Small intestine (tissue), 7 donors: ENCODE results near the gene OXA1L. TPM values are rescaled to one million over a fixed set of nuclear protein-coding genes. Genes with fewer than 3 reads are reported as not detected.
"Not testable (repeated sequence)": the region's sequence is repeated elsewhere in the genome, so short reads cannot be mapped to it uniquely, and the experiment has no call there.

Experiments used
- DNase-seq, 2 donors: peaks; one replicate each; pipeline versions ENCODE4 v3.0.0 to v3.0.0-alpha.2; 2013
- FAIRE-seq: peaks from 2 replicates; lab custom pipeline; 2012; peaks lifted over from hg19 to GRCh38; lab: Jason Lieb, UNC
- H3K27ac ChIP-seq, 3 donors: one replicate each; pipeline ENCODE4 v1.5.1; 2013; ENCODE audit warnings: low read length in 2 of 3, mild to moderate bottlenecking in 2 of 3, control low read depth in 1 of 3, inconsistent platforms in 1 of 3, low read depth in 1 of 3, moderate library complexity in 1 of 3
- H3K27me3 ChIP-seq, 3 donors: one replicate each; pipeline ENCODE4 v1.6.1; 2013; ENCODE audit warnings: low read length in 3 of 3, inconsistent platforms in 1 of 3; ENCODE audit not compliant: control insufficient read depth in 3 of 3, insufficient read depth in 3 of 3
- H3K36me3 ChIP-seq, 3 donors: one replicate each; pipeline ENCODE4 v1.6.1; 2013; ENCODE audit warnings: low read length in 3 of 3, inconsistent platforms in 1 of 3, low read depth in 1 of 3, mild to moderate bottlenecking in 1 of 3, moderate library complexity in 1 of 3; ENCODE audit not compliant: control insufficient read depth in 3 of 3, insufficient read depth in 2 of 3
- H3K4me1 ChIP-seq, 3 donors: one replicate each; pipeline ENCODE4 v1.6.1; 2013; ENCODE audit warnings: low read length in 2 of 3, inconsistent platforms in 1 of 3, low read depth in 1 of 3, mild to moderate bottlenecking in 1 of 3, moderate library complexity in 1 of 3; ENCODE audit not compliant: control insufficient read depth in 3 of 3, insufficient read depth in 2 of 3
- H3K4me3 ChIP-seq, 3 donors: one replicate each; pipeline ENCODE4 v1.5.1; 2013; ENCODE audit warnings: low read length in 3 of 3, control low read depth in 1 of 3, inconsistent platforms in 1 of 3, low read depth in 1 of 3, mild to moderate bottlenecking in 1 of 3, moderate library complexity in 1 of 3
- H3K9me3 ChIP-seq, 2 donors: one replicate each; pipeline ENCODE4 v1.6.1; 2013; ENCODE audit warnings: low read depth in 1 of 2, low read length in 1 of 2; ENCODE audit not compliant: control insufficient read depth in 2 of 2, insufficient read depth in 1 of 2
- WGBS, 3 donors: extraction: QIAGEN DNeasy Blood & Tissue Kit; methylation state at CpG; one replicate each; pipeline ENCODE4 v1.1.7; 2013; 5-methylcytosine and 5-hydroxymethylcytosine counted together
- polyA plus RNA-seq, 4 donors: library from polyadenylated mRNA; stranded (reverse) in 3 of 4; unstranded in 1 of 4; fragments of 200-250 nt in 3 of 4; fragments of 120-200 nt in 1 of 4; gene quantifications; one replicate each; pipeline versions ENCODE4 v1.2.1 to v1.2.3, GENCODE V29; 2013
- donor health status: healthy with polysubstance abuse.
- donor health status: control.
- donor health status: control.
- donor health status: Bipolar disorder and iron deficiency.
- donor health status: healthy.

OXA1L gene
- polyA plus RNA-seq, 4 donors, result 101 to 128 (median 117) TPM

DNA sequence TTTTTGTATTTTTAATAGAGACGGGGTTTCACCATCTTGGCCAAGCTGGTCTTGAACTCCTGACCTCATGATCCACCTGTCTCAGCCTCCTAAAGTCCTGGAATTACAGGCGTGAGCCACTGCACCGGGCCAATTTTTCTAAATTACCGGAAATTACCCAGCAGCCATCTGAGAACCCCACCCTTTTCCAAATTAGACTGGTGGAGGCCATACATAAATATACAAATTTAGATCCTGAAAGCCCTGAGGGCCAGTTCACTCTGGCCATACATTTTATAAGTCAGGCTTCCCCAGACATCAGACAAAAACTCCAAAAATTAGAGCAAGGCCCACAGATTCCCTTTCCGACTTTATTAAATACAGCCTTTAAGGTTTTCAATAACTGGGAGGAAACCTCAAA, 34.4 kb upstream of the OXA1L start:
- H3K4me3 ChIP-seq, H3K27ac ChIP-seq, FAIRE-seq, DNase-seq, H3K4me1 ChIP-seq, H3K36me3 ChIP-seq, H3K27me3 ChIP-seq, H3K9me3 ChIP-seq: not testable (repeated sequence)
- 66 to 87% (median 78%) methylated on average over 5 of the region's 5 CpGs for WGBS, 3 donors

DNA sequence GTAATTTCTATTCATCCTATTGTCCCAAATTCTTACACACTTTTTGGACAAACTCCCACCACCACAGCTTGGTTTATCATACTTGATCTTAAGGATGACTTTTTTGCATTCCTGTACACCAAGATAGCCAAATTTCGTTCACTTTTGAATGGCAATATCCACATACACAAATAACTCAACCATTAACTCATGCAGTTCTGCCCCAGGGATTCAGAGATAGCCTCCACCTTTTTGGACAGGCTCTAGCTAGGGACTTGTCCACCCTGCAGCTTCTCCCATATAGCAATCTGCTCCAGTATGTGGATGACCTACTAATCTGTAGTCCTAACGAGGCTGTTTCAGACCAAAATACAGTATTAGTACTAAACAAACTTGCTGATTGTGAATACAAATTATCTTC, 32.7 kb upstream of the OXA1L start:
- Histone ChIP-seq H3K27me3 (peaks cover 0 to 2% (median 0%) of the 10 kb centered on the region in 3 donors), H3K27ac (no peak overlapping the region), H3K36me3 (no peaks in the 10 kb centered on the region), H3K4me3 (no peak overlapping the region), H3K4me1 (no peaks in the 10 kb centered on the region), H3K9me3 (no peaks in the 10 kb centered on the region)
- no peak for DNase-seq
- FAIRE-seq, result no peak
- 43 to 62% (median 54%) methylated on average over 2 of the region's 2 CpGs for WGBS, 3 donors

DNA sequence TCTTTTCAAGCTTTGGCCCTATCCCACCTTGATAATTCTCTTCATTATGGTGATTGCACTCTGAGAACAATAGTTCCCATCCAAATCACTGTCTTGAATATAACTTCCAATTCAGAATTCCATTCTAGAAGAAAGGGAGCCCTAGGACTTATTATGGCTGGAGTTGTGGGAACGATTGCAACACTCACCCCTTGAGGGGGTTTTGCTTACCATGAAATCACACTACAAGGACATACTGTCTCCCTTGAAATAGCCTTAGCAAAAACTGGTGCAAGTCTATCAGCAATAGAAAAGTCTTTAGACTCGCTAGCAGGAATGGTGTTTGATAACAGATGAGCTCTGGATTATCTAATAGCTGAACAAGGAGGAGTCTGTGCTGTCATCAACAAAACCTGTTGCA, 31.4 kb upstream of the OXA1L start:
- Histone ChIP-seq H3K4me3 (no peak overlapping the region), H3K27me3 (peaks cover 0 to 2% (median 0%) of the 10 kb centered on the region in 3 donors), H3K4me1 (no peaks in the 10 kb centered on the region), H3K36me3 (no peaks in the 10 kb centered on the region), H3K27ac (no peak overlapping the region), H3K9me3 (no peaks in the 10 kb centered on the region)
- FAIRE-seq (no peak), DNase-seq (no peak)
- WGBS, 3 donors, result 78 to 89% (median 85%) methylated on average over 2 of the region's 2 CpGs

DNA sequence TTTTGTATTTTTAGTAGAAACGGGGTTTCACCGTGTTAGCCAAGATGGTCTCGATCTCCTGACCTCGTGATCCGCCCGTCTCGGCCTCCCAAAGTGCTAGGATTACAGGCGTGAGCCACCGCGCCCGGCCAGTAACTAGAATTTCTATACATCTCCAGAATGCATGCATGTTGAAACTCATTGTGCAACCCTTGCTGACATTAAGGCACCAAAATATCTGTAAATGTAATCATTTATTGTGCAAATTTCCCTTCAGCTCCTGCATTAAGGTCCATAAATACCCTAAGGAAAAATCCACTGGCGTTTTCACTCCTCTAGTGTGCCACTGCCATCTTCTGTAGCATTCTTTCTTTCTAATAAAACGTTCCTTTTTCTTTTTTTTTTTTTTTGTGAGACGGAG, 30.1 kb upstream of the OXA1L start:
- not testable (repeated sequence) for H3K27me3 ChIP-seq, DNase-seq, H3K27ac ChIP-seq, H3K36me3 ChIP-seq, H3K4me3 ChIP-seq, FAIRE-seq, H3K4me1 ChIP-seq, H3K9me3 ChIP-seq
- 91 to 96% (median 93%) methylated on average over 8 to 12 of the region's 14 CpGs for WGBS, 3 donors

DNA sequence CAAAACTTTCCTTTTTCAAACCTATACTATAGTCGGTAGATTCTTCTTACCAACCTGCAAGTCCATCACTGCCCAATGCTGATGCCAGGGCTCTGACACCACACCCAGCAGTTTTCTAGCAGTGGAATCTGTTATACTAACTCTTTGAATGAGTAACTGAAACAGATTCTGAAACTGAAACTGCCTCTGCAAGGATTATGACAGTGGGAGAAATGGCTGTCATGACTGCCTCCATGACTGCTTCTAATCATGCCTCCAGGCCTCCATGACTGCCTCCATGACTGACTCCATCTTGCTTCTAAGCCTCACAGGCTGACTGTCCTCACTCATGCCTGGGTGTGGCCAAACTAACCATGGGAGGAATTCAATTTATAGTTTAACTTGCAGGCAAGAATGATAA, 29.4 kb upstream of the OXA1L start:
- FAIRE-seq (no peak), DNase-seq (peak; percentile 10 to 34)
- Histone ChIP-seq H3K27me3 (no peaks in the 10 kb centered on the region), H3K4me1 (no peaks in the 10 kb centered on the region), H3K36me3 (no peaks in the 10 kb centered on the region), H3K4me3 (no peak overlapping the region), H3K9me3 (no peaks in the 10 kb centered on the region), H3K27ac (no peak overlapping the region)
- WGBS, 3 donors, result 44 to 83% (median 67%) methylated on average over 1 of the region's 1 CpG

DNA sequence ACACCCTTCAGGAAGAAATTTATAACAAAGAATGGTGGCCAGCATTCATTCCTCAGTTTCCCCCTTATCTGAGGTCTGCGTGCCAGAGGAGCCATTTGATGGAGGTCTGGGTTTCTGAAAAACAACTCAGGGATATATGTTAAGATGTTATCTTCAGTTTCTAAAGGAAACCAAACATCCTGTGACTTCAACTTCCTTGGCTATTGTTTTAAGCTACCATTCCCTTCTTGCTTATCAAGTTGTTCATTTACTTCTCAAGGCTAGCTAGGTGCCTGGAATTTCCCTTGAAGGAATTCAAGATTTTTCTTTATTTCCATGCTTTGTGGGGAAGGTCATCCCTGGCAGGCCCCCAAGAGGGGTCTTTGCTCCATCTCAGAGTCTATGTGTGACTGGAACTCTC, 27.1 kb upstream of the OXA1L start:
- FAIRE-seq (no peak), DNase-seq (no peak)
- H3K4me1 ChIP-seq, result no peaks in the 10 kb centered on the region
- H3K9me3 ChIP-seq, result no peaks in the 10 kb centered on the region
- H3K27ac ChIP-seq, result no peak overlapping the region
- H3K36me3 ChIP-seq, result no peaks in the 10 kb centered on the region
- 60 to 67% (median 65%) methylated on average over 1 of the region's 1 CpG for WGBS, 3 donors
- H3K27me3 ChIP-seq, result no peaks in the 10 kb centered on the region
- H3K4me3 ChIP-seq, result no peak overlapping the region

DNA sequence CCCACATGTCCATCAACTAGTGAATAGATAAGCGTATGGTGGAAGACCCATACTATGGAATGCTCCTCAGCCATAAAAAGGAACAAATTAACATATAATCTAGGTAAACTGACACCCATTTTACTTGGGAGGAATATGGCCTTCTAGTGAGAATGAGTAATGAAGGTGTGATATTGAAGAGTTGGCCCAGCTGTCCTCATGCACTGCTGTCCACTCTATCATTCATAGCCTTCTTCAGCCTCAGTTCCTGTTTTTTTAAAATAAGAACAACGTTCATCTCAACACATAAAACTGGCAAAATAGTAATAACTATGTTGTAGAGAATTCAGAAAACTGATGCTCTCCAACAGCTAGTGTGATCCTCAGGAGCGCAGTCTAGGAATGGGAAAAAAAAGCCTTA, 26.5 kb upstream of the OXA1L start:
- no peaks in the 10 kb centered on the region for H3K4me1 ChIP-seq
- H3K27ac ChIP-seq, result no peak overlapping the region
- H3K9me3 ChIP-seq, result no peaks in the 10 kb centered on the region
- DNase-seq, result no peak
- WGBS, 3 donors, result 85 to 90% (median 86%) methylated on average over 3 of the region's 3 CpGs
- H3K27me3 ChIP-seq, result no peaks in the 10 kb centered on the region
- no peak overlapping the region for H3K4me3 ChIP-seq
- no peak for FAIRE-seq
- H3K36me3 ChIP-seq, result no peaks in the 10 kb centered on the region

DNA sequence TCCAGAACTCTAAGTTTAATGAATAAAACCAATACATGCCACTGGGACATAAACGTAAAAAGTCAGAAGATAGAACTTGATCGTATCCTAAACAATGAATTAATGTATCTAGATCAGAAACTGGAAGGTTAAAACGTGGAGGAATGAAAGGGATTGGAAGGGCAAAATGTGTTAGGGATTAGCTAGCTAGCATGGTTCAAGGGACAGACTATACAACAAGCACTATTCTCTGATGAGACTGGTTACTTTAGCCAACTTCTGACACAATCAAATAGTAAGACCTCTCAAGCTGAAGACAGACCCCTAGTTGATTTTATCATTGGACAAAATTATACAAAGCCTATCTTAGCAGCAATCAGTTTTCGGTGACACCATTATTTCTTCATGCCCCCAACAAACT, 18.7 kb upstream of the OXA1L start:
- Histone ChIP-seq H3K27ac (no peak overlapping the region), H3K4me3 (no peak overlapping the region), H3K27me3 (no peaks in the 10 kb centered on the region), H3K9me3 (no peaks in the 10 kb centered on the region), H3K36me3 (no peaks in the 10 kb centered on the region), H3K4me1 (no peaks in the 10 kb centered on the region)
- no peak for FAIRE-seq
- 67 to 83% (median 75%) methylated on average over 4 of the region's 4 CpGs for WGBS, 3 donors
- DNase-seq, result no peak

DNA sequence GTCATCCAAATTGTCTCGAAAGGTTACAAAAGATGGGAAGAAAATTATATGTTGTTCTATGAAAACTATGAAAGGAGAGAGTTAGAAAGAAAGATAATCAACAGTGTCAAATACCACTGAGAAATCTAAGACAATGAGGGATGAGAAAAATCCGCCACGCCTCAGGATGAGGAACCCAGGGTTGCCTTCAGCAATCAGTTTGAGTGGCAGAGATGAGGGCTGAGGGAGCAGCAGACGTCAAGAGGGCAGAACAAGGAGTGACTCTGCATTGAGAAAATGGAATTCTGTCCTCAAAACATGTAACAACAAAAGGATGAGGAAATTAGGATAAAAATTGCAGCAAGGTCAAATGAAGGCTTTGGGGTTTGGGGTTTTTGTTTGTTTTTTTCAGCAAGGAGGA, 18.3 kb upstream of the OXA1L start:
- no peak overlapping the region for H3K4me3 ChIP-seq
- no peaks in the 10 kb centered on the region for H3K27me3 ChIP-seq
- H3K27ac ChIP-seq, result no peak overlapping the region
- H3K4me1 ChIP-seq, result no peaks in the 10 kb centered on the region
- FAIRE-seq, result no peak
- no peaks in the 10 kb centered on the region for H3K9me3 ChIP-seq
- WGBS, 3 donors, result 77 to 79% (median 79%) methylated on average over 4 of the region's 4 CpGs
- H3K36me3 ChIP-seq, result no peaks in the 10 kb centered on the region
- DNase-seq, result no peak
